HCT116 (cell line): ENCODE results near the gene ATP5F1E. TPM values are rescaled to one million over a fixed set of nuclear protein-coding genes. Genes with fewer than 3 reads are reported as not detected.
A peak's percentile ranks its signal among the peaks of the same experiment; 100 is the strongest.
"Not testable (repeated sequence)": the region's sequence is repeated elsewhere in the genome, so short reads cannot be mapped to it uniquely, and the experiment has no call there.

Experiments used
- ATAC-seq: fragments of 200-7000 bp; cut with Tn5 transposase; 2 replicates; pipeline ENCODE4 v1.9.1; 2020; ENCODE audit warnings: mild to moderate bottlenecking, moderate library complexity
- BruUV-seq: library from RNA; stranded (reverse); fragments of 400-500 nt; replicated peaks from 2 replicates; lab custom pipeline; 2021; lab: Mats Ljungman, UMichigan
- CTCF ChIA-PET: fragments of 300-600 bp; sonication (Branson Sonifier 250); formaldehyde crosslinking; loops from one replicate; lab custom pipeline; 2021; ENCODE audit warnings: antibody characterized with exemption; lab: Charles Lee
- POLR2A ChIA-PET: fragments of 300-600, 350-600 bp; sonication (Branson Sonifier 250); formaldehyde crosslinking; loops from one replicate; lab custom pipeline; 2021; ENCODE audit warnings: antibody characterized with exemption; lab: Charles Lee
- RAD21 ChIA-PET, 2 experiments: fragments of 300-600 bp; sonication (Branson Sonifier 250); formaldehyde crosslinking; loops; one replicate each; lab custom pipeline; 2023; ENCODE audit warnings: low total read pairs in 2 of 2; ENCODE audit not compliant: uncharacterized antibody in 2 of 2, unreplicated experiment in 2 of 2, low non-redundant PET in 1 of 2; lab: Charles Lee
- DNase-seq: peaks from one replicate; pipeline ENCODE4 v3.0.0-alpha.2; 2010; ENCODE audit warnings: low read depth, low spot score
- H2AFZ ChIP-seq: fragments of 200-600 bp; shearing (Covaris generic), sonication (generic); 2 replicates; pipeline ENCODE4 v1.6.1; 2017; ENCODE audit warnings: low read depth, mixed run types, mixed read lengths, antibody characterized with exemption, low read length; ENCODE audit not compliant: poor library complexity, severe bottlenecking
- H3K27ac ChIP-seq: 2 replicates; pipeline ENCODE4 v1.5.1; 2012; ENCODE audit warnings: low read depth, low read length
- H3K27me3 ChIP-seq: fragments of 200-600 bp; sonication (generic); 2 replicates; pipeline ENCODE4 v1.6.1; 2016; ENCODE audit warnings: mixed run types, low read length, mixed read lengths; ENCODE audit not compliant: insufficient read depth
- H3K36me3 ChIP-seq, 2 experiments: fragments of 200-500 bp in 1 of 2; fragments of 200-600 bp in 1 of 2; sonication (Bioruptor generic) in 1 of 2; sonication (generic) in 1 of 2; 2 replicates each; pipeline versions ENCODE4 v1.5.1 to v1.6.1; 2014 to 2016; ENCODE audit warnings: low read length in 2 of 2, inconsistent platforms in 1 of 2, mixed read lengths in 1 of 2, mixed run types in 1 of 2; ENCODE audit not compliant: insufficient read depth in 2 of 2, control insufficient read depth in 1 of 2
- H3K4me1 ChIP-seq, 2 experiments: fragments of 200-600 bp in 1 of 2; sonication (generic) in 1 of 2; 2 replicates each; pipeline versions ENCODE4 v1.5.1 to v1.6.1; 2012 to 2017; ENCODE audit warnings: low read length in 2 of 2, inconsistent platforms in 1 of 2, mild to moderate bottlenecking in 1 of 2, mixed read lengths in 1 of 2, mixed run types in 1 of 2, moderate library complexity in 1 of 2; ENCODE audit not compliant: insufficient read depth in 2 of 2, control insufficient read depth in 1 of 2
- H3K4me2 ChIP-seq: fragments of 200-600 bp; sonication (generic); 2 replicates; pipeline ENCODE4 v1.6.1; 2017; ENCODE audit warnings: mixed run types, low read length, mixed read lengths
- H3K4me3 ChIP-seq, 2 experiments: fragments of 200-600 bp in 1 of 2; sonication (generic) in 1 of 2; replicated peaks in 1 of 2; 2 replicates each; pipeline ENCODE4 v1.5.1; 2011 to 2016; ENCODE audit warnings: low read length in 2 of 2, control low read depth in 1 of 2, low read depth in 1 of 2, mild to moderate bottlenecking in 1 of 2, mixed read lengths in 1 of 2, mixed run types in 1 of 2
- H3K79me2 ChIP-seq: fragments of 200-600 bp; sonication (generic); 2 replicates; pipeline ENCODE4 v1.6.1; 2017; ENCODE audit warnings: mild to moderate bottlenecking, mixed run types, low read length, moderate library complexity, mixed read lengths; ENCODE audit not compliant: insufficient read depth
- H3K9ac ChIP-seq: fragments of 200-600 bp; sonication (generic); 2 replicates; pipeline ENCODE4 v1.6.1; 2016; ENCODE audit warnings: low read length, mixed read lengths
- H3K9me2 ChIP-seq: fragments of 200-600 bp; sonication (generic), shearing (Covaris generic); 2 replicates; pipeline ENCODE4 v1.6.1; 2017; ENCODE audit warnings: mixed run types, mild to moderate bottlenecking, moderate library complexity; ENCODE audit not compliant: insufficient read depth
- H3K9me3 ChIP-seq, 2 experiments: fragments of 200-500 bp in 1 of 2; fragments of 200-600 bp in 1 of 2; sonication (Bioruptor generic) in 1 of 2; sonication (generic) in 1 of 2; 2 replicates each; pipeline ENCODE4 v1.6.1; 2014 to 2017; ENCODE audit warnings: low read length in 2 of 2, mixed read lengths in 2 of 2, inconsistent platforms in 1 of 2, low read depth in 1 of 2, mild to moderate bottlenecking in 1 of 2, mixed run types in 1 of 2, moderate library complexity in 1 of 2; ENCODE audit not compliant: control insufficient read depth in 1 of 2, insufficient read depth in 1 of 2
- H4K20me1 ChIP-seq: fragments of 200-600 bp; sonication (generic), shearing (Covaris generic); 2 replicates; pipeline ENCODE4 v1.6.1; 2017; ENCODE audit warnings: mixed run types, mild to moderate bottlenecking, moderate library complexity; ENCODE audit not compliant: insufficient read depth
- CEBPB ChIP-seq: IDR thresholded peaks from 2 replicates; pipeline ENCODE4 v1.6.1; 2012; ENCODE audit warnings: low read depth
- EGR1 ChIP-seq: IDR thresholded peaks from 2 replicates; pipeline ENCODE4 v1.6.1; 2012; ENCODE audit warnings: low read depth
- EZH2 ChIP-seq: fragments of 200-600 bp; sonication (generic); IDR thresholded peaks from 2 replicates; pipeline ENCODE4 v1.6.1; 2017; ENCODE audit warnings: antibody characterized with exemption, mixed run types
- FOSL1 ChIP-seq: IDR thresholded peaks from 2 replicates; pipeline ENCODE4 v1.6.1; 2012; ENCODE audit warnings: low read depth
- POLR2A ChIP-seq: IDR thresholded peaks from 2 replicates; pipeline ENCODE4 v1.7.0; 2011; ENCODE audit warnings: borderline replicate concordance; ENCODE audit not compliant: insufficient read depth, insufficient read length; ENCODE audit errors: extremely low read depth
- POLR2AphosphoS5 ChIP-seq: IDR thresholded peaks from 2 replicates; pipeline ENCODE4 v1.6.1; 2011; ENCODE audit warnings: mild to moderate bottlenecking, low read depth, low read length, moderate library complexity
- RAD21 ChIP-seq: IDR thresholded peaks from 2 replicates; pipeline ENCODE4 v1.6.1; 2012; ENCODE audit warnings: low read depth, mild to moderate bottlenecking
- SRF ChIP-seq: IDR thresholded peaks from 2 replicates; pipeline ENCODE4 v1.6.1; 2012; ENCODE audit warnings: low read depth
- intact Hi-C: fragments of 100-400 bp; cut with micrococcal nuclease; formaldehyde crosslinking; loops from 2 replicates; pipeline ENCODE4 v1.10.0; 2022
- total RNA-seq: library from RNA; stranded (reverse); gene quantifications from one replicate; pipeline ENCODE4 v1.2.1, GENCODE V29; 2021; ENCODE audit not compliant: unreplicated experiment
- TF ChIP-seq, protein P1 (sequence below): IDR thresholded peaks from 2 replicates; pipeline ENCODE4 v1.6.1; 2012
- TF ChIP-seq, protein P2 (sequence below): IDR thresholded peaks from 2 replicates; pipeline ENCODE4 v1.6.1; 2011; ENCODE audit warnings: mild to moderate bottlenecking, low read length, moderate library complexity; ENCODE audit not compliant: insufficient replicate concordance; ENCODE audit errors: extremely low read depth

The ATP5F1E gene
- total RNA-seq, 1 experiment from 2014 or later = 72.8 TPM

DNA sequence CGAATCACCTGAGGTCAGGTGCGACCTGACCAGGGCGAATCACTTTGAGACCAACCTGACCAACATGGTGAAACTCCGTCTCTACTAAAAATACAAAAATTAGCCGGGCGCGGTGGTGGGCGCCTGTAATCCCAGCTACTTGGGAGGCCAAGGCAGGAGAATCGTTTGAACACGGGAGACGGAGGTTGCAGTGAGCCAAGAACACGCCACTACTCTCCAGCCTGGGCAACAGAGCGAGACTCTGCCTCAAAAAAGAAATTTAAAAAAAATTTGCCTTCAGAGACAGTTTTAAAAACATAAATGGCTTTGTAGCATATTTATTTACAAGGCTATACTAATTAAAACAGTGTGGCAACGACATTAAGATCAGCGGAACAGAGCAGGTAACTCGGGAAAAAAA is 9.4 kb upstream of the ATP5F1E start:
- H3K36me3 ChIP-seq = peaks cover 17 to 31% of the 10 kb centered on the region in 2 experiments
- H4K20me1 ChIP-seq, H2AFZ ChIP-seq, intact Hi-C loops, CTCF ChIA-PET, ATAC-seq, H3K9me3 ChIP-seq, H3K27me3 ChIP-seq, DNase-seq, H3K9me2 ChIP-seq, RAD21 ChIA-PET: not testable (repeated sequence)
- H3K4me2 ChIP-seq = peak overlapping the region; percentile 94
- H3K9ac ChIP-seq = peak overlapping the region; percentile 84
- TSS peak; percentile 31 for BruUV-seq
- peak overlapping the region; percentile 82 to 84 for H3K4me3 ChIP-seq
- H3K4me1 ChIP-seq = peaks cover 15 to 24% of the 10 kb centered on the region in 2 experiments
- POLR2A ChIA-PET = interaction anchor here (3.0 kb wide), 1 partner anchor 10 kb away, joined by 13 read pairs; the partner anchor contains the start of gene ATP5F1E
- peaks cover 61% of the 10 kb centered on the region for H3K79me2 ChIP-seq
- peak overlapping the region; percentile 83; the same call in 1 of the 2 replicates for H3K27ac ChIP-seq

DNA sequence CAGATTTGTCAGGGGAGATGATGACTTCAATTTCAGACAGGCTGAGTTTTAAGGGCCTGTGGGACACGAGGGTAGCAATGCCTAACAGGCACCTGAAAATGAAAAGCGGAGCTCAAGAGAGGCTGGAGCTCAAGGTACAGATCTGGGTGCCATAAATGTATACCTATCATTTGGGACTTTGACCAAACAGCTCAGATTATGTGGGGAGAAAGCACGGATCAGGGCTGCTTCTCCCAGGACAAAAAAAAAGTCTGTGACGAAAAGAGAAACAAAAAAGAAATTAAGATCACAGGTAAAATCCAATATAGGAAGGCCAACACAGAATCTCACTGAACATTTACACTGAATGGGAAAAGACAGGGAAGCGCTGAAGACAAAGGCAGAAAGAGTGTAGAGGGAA is 8.5 kb upstream of the ATP5F1E start:
- intact Hi-C loops = no loop called here
- no peaks in the 10 kb centered on the region for H3K9me3 ChIP-seq
- no peaks in the 10 kb centered on the region for H3K9me2 ChIP-seq
- H3K4me3 ChIP-seq = no peak overlapping the region; a peak in 1 of 4 replicates
- POLR2A ChIA-PET = interaction anchor here (3.0 kb wide), 1 partner anchor 9 kb away, joined by 13 read pairs; the partner anchor contains the start of gene ATP5F1E
- peaks cover 25 to 40% of the 10 kb centered on the region in 2 experiments for H3K36me3 ChIP-seq
- 0 out of 2 replicates have a peak overlapping the region, but pooled peaks have one; percentile 84 for H3K9ac ChIP-seq
- TF ChIP-seq RAD21 (no peak), CEBPB (no peak), EGR1 (no peak), EZH2 (no peak), FOSL1 (no peak), SRF (no peak), POLR2AphosphoS5 (no peak), POLR2A (no peak)
- TF ChIP-seq, protein P1, sequence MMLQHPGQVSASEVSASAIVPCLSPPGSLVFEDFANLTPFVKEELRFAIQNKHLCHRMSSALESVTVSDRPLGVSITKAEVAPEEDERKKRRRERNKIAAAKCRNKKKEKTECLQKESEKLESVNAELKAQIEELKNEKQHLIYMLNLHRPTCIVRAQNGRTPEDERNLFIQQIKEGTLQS = no peak
- TF ChIP-seq, protein P2, sequence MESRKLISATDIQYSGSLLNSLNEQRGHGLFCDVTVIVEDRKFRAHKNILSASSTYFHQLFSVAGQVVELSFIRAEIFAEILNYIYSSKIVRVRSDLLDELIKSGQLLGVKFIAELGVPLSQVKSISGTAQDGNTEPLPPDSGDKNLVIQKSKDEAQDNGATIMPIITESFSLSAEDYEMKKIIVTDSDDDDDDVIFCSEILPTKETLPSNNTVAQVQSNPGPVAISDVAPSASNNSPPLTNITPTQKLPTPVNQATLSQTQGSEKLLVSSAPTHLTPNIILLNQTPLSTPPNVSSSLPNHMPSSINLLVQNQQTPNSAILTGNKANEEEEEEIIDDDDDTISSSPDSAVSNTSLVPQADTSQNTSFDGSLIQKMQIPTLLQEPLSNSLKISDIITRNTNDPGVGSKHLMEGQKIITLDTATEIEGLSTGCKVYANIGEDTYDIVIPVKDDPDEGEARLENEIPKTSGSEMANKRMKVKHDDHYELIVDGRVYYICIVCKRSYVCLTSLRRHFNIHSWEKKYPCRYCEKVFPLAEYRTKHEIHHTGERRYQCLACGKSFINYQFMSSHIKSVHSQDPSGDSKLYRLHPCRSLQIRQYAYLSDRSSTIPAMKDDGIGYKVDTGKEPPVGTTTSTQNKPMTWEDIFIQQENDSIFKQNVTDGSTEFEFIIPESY = no peak
- H3K79me2 ChIP-seq = peaks cover 70% of the 10 kb centered on the region
- H3K4me1 ChIP-seq = peaks cover 15 to 24% of the 10 kb centered on the region in 2 experiments
- peak overlapping the region; percentile 94; the same call in 1 of the 2 replicates for H3K4me2 ChIP-seq
- RAD21 ChIA-PET = no interaction called here
- ATAC-seq = no peak
- no peak overlapping the region for H2AFZ ChIP-seq
- no TSS peak for BruUV-seq
- H3K27me3 ChIP-seq = no peaks in the 10 kb centered on the region
- H3K27ac ChIP-seq = no peak overlapping the region
- no peaks in the 10 kb centered on the region for H4K20me1 ChIP-seq
- CTCF ChIA-PET = no interaction called here
- DNase-seq = no peak
